GM03348 (cell line): ENCODE data around the gene SNCA.

Experiments used
- DNase-seq: peaks from one replicate; pipeline ENCODE4 v3.0.0; 2012; ENCODE audit warnings: low spot score

SNCA gene

DNA sequence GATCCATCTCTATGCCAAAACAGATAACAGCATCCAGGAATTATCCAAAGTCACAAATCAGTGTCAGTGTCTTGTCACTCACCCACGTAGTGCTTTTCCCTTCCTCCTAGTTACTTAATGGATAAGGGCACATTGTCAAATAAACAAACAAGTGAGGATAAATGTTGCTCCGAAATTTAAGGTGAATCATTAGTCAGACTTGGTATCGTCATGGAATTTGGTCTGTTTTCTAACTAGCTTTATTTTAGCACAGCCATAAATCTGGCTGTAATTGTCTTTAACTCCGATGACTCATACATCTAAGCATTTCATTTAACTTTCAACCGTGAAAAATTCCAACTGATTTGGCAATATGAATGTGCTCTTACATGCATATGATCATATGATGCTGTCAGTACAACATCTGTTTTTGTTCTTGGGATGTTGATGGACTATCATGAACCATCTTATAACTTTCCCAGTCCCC lies 83.3 kb downstream of the SNCA start:
- peak; percentile 70 for DNase-seq

GRCh38 chr4:89752932-89753598 lies 83.9 kb downstream of the SNCA start:
- DNase-seq, result peak; percentile 60

DNA sequence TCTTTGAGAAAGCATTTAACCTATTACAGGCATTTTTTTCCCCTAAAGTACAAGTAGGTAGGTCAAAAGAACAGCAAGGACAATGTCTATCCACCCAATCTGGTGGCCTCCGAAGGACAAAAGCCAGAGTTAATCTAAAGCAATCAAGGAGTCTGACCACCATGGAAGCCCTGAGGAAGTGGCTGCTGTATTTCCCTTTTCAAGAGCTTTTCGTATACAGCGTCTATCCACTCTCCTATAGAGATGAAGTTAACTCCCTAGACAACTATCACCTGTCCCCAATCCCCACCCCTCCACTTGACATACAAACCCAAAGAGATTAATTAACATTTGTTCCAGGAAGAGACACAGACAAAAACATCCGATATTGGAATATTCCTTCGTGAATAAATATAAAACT lies 85.5 kb downstream of the SNCA start:
- no peak for DNase-seq

- DNase-seq, result no peak
Measured at GRCh38 chr4:89746377-89746776, 90.6 kb downstream of the SNCA start.

DNA sequence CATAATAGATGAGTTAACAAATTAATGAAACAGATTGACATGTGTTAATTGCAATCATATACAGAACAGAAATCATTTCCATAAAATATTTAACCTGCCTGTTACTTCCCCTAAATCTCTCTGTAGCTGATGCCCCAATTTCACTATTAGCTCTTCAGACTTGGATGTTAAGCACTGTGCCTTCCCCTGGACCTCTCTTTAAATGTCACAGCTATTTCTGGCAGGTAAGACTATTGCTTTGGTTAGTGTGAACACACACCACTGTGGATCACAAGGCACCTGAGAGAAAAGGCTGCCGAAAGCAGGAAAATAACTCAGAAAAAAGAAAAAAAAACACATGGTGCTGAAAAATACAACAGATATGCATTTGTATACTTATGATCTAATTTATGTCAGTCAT lies 91.3 kb downstream of the SNCA start:
- DNase-seq, result no peak

GRCh38 chr4:89744914-89745313 lies 92.0 kb downstream of the SNCA start:
- no peak for DNase-seq

- DNase-seq, result no peak
Measured at GRCh38 chr4:89741768-89742167, 95.2 kb downstream of the SNCA start.

- DNase-seq, result no peak
Measured at GRCh38 chr4:89739311-89739988, 97.5 kb downstream of the SNCA start.

DNA sequence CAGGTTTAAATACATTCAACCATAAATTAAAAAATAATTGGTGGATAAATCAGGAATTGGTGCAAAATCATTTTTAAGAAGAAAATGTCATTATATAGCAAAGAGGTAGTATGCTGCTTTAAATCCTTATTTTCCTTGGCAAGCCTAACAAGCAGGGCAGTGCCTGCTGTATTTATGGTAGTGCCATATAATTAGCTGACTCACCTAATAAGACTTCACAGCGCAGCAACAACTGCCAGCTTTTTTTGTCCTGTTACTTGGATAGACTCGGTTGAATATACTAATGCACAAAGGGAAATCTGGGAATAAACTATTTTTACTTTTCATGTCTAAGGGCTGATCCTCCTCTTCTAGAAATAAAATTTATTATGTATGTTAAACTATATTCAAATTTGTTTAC lies 99.1 kb downstream of the SNCA start:
- peak; percentile 20 for DNase-seq

- DNase-seq, result no peak
Measured at GRCh38 chr4:89733946-89734345, 103.0 kb downstream of the SNCA start.

DNA sequence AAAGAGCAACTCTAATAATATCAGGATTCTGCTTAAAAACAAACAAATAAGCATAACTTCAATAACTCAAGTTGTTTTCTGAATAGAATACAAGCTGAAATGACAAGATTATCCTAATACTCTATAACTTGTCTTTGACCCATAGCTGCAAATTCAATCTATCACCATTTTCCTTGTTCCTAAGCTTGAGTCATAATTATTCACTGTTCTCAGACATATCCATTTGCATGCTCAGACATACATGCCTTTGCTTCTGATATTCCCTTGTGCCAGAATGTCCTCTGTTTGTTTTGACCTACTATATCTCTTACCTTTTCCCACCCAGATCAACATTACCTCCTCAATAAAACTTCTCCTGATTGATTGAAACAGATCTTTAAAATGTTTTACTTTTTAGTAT lies 109.7 kb downstream of the SNCA start:
- DNase-seq, result no peak

GRCh38 chr4:89725268-89725667 lies 111.7 kb downstream of the SNCA start:
- DNase-seq, result no peak

DNA sequence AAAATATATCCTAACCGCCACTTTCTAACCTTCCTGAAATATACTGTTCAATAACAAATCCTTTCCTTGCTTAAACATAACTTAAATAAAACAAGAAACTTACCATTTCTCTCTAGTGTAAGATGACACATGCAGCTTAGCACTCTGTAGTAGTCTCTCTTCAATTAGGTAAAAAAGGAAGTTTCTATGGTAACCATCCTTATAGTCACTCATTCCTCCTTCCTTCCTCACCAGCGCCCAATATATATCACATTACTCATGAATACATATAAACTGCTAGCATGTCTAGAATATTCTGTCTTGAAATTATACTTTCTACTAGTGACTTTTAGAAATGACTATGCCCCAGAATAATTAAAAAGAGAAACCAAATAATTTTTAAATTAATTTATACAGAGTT lies 112.2 kb downstream of the SNCA start:
- DNase-seq, result peak; percentile 12

DNA sequence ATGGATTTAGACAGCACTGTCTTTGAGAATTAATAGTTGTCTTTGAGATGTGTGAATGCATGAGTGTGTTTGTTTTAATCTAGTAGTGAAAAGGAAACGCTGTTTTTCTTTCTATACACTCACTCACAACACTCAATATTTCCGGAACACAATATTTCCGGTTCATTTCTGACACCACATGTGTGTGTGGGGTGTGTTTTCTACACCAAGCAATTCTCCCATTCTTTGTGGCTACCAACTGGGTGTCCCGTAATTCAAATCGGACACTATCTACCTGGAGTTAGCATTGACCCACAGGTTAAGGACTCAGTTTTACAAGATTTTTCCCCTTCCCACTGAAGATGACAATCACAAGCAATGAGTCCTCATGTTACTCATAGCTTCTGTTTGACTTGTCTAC lies 113.9 kb downstream of the SNCA start:
- no peak for DNase-seq

DNA sequence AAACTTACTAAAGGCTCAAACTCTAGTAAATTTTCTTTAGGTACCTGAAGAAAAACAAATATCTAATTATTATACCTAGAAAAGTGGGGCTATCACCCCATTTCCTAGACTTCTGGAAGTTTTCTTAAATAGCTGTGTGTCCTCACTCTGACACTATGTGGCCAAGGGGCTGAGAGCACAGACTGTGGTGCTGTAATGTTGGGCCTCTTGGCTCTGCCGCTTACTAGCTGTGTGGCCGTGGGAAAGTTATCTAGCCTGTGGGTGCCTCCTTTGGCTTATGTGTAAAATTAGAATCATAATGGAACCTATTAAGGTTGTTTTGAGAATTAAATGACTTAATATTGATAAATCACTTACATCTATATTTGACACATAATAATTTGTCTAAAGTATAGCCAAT lies 114.4 kb downstream of the SNCA start:
- no peak for DNase-seq

DNA sequence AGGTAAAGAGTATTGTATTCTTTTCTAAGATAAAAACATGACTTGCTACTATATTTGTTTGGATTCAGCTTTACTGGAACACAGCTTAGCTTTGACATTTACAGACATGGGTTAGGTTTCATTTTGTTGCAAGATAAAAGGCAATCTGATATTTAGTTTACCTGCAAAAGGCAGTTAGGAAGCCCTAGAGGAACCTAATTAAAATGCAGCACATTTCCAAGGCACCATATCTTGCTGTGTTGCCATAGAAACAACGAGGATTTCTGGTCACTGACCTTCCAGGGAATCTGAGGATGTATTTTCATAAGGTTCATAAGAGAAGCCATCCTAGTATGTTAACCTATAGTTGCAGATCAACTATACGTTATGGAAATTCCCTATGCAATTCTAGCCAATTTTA lies 116.0 kb downstream of the SNCA start:
- no peak for DNase-seq

DNA sequence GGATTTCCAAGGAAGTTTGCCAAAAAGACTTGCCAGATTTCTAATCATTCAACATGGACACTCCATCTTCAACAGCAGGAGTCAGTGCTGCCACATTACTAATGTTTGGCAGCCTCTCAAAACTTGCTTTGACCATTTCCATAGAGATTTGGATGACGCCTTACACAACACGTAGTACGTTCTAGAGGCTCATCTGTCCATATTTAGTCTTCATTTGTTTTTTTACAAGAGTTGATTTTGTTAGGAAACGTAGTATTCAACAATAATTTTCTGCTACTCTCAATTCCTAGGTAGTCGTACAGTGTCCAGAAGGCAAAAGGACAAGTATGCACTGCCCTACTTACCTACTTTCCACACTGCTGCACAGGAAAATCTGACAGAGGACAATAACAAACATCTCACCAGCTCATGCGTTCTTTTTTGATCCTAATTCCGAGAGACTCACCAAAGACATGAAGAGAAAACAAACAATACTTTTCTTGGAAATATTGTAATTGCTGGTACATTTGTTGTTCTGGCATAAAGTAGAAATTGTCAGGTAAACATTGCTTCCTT lies 117.3 kb downstream of the SNCA start:
- no peak for DNase-seq

DNA sequence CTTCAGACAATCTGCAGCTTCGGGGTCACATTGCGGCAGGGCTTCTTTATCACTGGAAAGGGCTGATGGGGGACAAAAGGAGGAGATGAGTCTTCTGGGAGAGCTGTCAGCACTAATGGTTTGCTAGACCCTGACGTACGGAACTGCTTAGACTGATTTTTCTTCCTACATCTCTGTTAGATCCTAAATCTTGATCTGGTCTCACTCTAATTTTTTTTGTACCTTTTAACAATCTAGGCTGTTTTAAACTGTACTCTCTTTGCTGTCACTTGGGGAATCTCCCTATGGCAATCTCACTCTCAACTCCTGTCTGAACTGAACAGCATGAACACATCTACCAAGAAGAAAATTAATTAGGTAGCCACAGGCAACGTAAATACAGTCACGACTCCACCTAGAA lies 120.1 kb downstream of the SNCA start:
- DNase-seq, result no peak

- DNase-seq, result no peak
Measured at GRCh38 chr4:89715631-89716030, 121.3 kb downstream of the SNCA start.

DNA sequence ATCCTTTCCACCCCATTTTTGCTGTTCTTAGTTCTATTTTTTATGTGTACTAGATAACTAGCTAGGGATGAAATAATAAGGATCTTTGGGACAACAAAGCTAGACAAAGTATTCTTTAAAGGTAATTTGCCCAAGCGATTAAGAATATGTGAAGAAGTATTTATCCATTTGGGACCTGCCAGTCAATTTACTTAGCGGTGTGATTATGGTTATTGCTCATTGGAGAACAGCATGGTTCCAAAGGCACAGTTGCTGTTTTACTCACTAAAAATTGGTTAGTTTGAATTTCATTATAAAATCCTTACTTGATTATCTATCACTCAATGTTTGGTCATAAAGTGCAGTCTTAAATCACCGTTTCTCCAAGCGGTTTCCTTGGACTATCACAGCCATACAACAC lies 124.1 kb downstream of the SNCA start:
- DNase-seq, result no peak

DNA sequence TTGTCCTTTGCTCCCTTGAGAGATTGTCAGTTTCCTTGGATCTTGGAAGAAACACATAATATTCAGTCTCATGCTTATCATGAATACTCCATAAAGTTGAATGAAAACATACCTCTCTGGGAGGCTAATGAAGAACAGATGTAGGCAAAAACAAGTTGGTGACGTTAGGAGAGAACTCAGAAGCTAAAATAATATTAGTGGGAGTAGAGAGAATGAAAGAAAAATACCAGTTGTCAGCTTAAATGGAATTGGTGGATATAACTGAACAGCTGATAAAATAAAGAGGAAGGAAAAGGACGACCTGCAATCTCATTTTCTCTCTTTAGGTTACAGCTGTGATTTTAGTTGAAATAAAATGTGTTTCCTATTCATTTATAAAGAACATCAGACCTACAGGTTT lies 124.8 kb downstream of the SNCA start:
- peak; percentile 19 for DNase-seq

DNA sequence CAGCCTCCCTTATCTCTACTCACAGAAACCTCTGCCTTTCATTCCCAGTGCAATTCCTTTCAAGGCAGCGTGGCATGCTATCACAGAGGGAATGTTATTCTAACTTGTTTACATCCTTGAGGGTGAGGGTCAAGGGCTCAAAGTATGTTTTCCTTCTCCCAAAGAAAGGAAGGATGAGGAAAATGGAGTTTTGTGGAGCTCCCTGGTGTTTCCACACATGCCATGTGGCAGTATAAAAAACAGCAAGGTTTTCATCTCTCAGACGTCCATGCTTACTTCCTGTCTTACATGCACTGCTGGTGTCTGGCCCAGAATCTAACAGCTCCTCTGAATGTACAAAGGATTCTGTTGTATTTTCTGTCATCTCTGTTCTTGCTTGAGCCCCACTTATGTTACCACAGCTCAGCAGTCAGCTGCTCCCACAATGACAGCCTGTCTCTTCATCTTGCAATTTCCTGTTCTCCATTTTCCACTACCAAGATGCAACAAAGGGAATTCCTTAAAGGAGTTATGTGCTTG lies 128.0 kb downstream of the SNCA start:
- peak; percentile 8 for DNase-seq

- no peak for DNase-seq
Measured at GRCh38 chr4:89707467-89707866, 129.5 kb downstream of the SNCA start.
